ENCODE measurements around the gene AP3S1.

Gene AP3S1

DNA sequence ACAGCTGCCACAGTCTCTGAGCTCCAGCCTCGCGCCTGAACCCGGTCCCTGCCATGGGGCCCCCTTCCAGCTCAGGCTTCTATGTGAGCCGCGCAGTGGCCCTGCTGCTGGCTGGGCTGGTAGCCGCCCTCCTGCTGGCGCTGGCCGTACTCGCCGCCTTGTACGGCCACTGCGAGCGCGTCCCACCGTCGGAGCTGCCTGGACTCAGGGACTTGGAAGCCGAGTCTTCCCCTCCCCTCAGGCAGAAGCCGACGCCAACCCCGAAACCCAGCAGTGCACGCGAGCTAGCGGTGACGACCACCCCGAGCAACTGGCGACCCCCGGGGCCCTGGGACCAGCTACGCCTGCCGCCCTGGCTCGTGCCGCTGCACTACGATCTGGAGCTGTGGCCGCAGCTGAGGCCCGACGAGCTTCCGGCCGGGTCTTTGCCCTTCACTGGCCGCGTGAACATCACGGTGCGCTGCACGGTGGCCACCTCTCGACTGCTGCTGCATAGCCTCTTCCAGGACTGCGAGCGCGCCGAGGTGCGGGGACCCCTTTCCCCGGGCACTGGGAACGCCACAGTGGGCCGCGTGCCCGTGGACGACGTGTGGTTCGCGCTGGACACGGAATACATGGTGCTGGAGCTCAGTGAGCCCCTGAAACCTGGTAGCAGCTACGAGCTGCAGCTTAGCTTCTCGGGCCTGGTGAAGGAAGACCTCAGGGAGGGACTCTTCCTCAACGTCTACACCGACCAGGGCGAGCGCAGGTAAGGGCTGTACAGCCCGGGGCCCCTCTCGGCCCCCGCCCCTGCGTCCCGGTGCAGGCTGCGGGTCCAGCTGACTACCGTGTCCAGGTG lies 121.0 kb downstream of the AP3S1 start:
- Histone ChIP-seq H3K4me3 (peak overlapping the region in 3 of 7 experiments; percentile 8 to 31 (median 14)), H3K27ac (peak overlapping the region in 6 of 21 experiments; percentile 27 to 76 (median 53))

DNA sequence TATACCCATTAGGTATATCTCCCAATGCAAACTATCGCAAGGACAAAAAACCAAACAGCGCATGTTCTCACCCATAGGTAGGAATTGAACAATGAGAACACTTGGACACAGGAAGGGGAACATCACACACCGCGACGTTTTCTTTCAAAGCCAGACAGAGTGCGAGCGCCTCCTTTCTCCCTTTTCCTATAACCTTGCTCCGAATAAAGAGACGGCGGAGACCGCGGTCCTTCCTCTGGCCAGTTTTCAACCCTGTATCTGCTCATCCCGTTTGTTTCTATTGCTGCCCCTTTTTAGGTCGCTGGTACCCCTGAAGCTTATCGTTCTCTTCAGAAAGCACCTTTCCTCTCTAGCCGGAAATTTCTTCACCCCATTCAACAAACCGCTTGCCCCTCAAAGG lies 121.8 kb downstream of the AP3S1 start:
- Histone ChIP-seq H3K4me3 (no peak overlapping the region), H3K27ac (no peak overlapping the region)
